Mammary microvascular endothelial cell (primary cell): Measurements from ENCODE around the gene THAP12. TPM values are rescaled to one million over a fixed set of nuclear protein-coding genes. Genes with fewer than 3 reads are reported as not detected.

Source experiments
- total RNA-seq: library from RNA; depleted of rRNA; stranded (reverse); fragments of >200 nt; gene quantifications from 2 replicates; pipeline ENCODE4 v1.2.3, GENCODE V29; 2015

The THAP12 gene
- total RNA-seq: 27.6 and 35.7 TPM in 2 replicates

DNA sequence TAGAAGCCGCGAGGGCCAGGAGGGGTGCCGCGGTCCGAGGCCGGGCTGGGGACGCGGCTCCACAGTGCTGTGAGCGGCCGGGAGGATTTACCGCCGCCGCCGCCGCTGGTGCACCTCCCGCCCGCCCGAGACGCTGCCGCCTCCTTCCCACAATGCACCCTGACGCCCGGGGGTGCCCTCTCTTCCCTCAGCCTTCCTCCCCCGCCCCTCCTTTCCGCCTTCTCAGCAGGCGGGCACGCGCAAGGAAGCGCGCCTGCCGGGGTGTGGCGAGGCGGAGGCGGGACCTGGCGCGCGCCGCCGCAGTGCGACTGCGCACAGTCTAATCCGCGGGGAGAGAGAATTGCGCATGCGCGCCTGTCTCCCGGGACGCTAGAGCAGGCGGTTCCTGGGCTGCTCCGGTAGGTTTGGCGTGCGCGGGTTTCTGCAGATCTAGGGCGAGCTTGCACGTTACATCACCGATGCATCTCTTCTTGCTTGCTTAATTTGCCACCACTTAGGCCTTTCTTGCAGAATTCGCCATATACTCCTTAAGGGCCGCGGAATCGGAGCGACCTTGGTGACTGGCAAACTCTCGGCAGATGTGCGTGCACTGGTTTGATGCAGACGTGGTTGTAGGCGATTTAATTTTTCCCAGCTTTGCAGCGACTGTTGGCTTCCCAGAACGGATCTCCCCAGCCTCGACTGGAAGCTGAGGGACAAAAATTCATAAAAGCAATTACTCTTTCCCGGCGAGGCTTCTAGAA, at the start of gene THAP12, which contains the start of gene GVQW3:
Gene THAP12 (minus strand): TSS at position 156 of the 743 bp plus-strand sequence. CDS start 296 bp downstream, outside the sequence.
Gene GVQW3 (plus strand): TSS at position 347 of the 743 bp plus-strand sequence. CDS start 506 bp downstream, outside the sequence.

Other genes with a start within 250 kb of the THAP12 start
- not detected in 2 replicates for gene WNT11, start 174.6 kb downstream of the THAP12 start, total RNA-seq
- gene GVQW3, start 191 bp upstream of the THAP12 start, total RNA-seq: not detected in 2 replicates
- gene EMSY, start 63.9 kb upstream of the THAP12 start, total RNA-seq: 20.1 and 25.9 TPM in 2 replicates